Heart right ventricle (tissue), 16 donors: Measurements from ENCODE around the gene DENND4A. TPM values are rescaled to one million over a fixed set of nuclear protein-coding genes. Genes with fewer than 3 reads are reported as not detected.

Experiments used
- ATAC-seq, 8 donors: fragments of 200-7000 bp; cut with Tn5 transposase; one replicate each; pipeline ENCODE4 v1.9.1; 2020; ENCODE audit warnings: mild to moderate bottlenecking in 8 of 8, moderate library complexity in 8 of 8, moderate number of reproducible peaks in 1 of 8
- DNase-seq, 2 donors: peaks; one replicate each; pipeline ENCODE4 v3.0.0-alpha.2; 2020
- H3K27ac ChIP-seq, 10 donors: fragments of 200-600 bp; sonication (generic) in 2 of 10; one replicate each; pipeline versions ENCODE4 v1.5.0 to v1.8.0; 2020 to 2022; ENCODE audit warnings: mild to moderate bottlenecking in 3 of 10
- H3K27me3 ChIP-seq, 7 donors: fragments of 200-600 bp; one replicate each; pipeline ENCODE4 v1.8.0; 2021 to 2022; ENCODE audit warnings: mild to moderate bottlenecking in 2 of 7
- H3K36me3 ChIP-seq, 9 donors: fragments of 200-600 bp; sonication (generic) in 1 of 9; one replicate each; pipeline versions ENCODE4 v1.5.0 to v1.8.0; 2020 to 2022; ENCODE audit warnings: mild to moderate bottlenecking in 2 of 9
- H3K4me1 ChIP-seq, 9 donors: fragments of 200-600 bp; sonication (generic) in 1 of 9; one replicate each; pipeline versions ENCODE4 v1.5.0 to v1.8.0; 2020 to 2022; ENCODE audit warnings: mild to moderate bottlenecking in 4 of 9
- H3K4me3 ChIP-seq, 10 donors: fragments of 200-600 bp; sonication (generic) in 2 of 10; one replicate each; pipeline versions ENCODE4 v1.5.0 to v1.8.0; 2020 to 2022; ENCODE audit warnings: mild to moderate bottlenecking in 7 of 10, moderate library complexity in 2 of 10
- H3K9me3 ChIP-seq, 11 donors: fragments of 200-600 bp in 10 of 11; sonication (generic) in 2 of 11; one replicate each; pipeline versions ENCODE4 v1.5.0 to v1.8.0; 2013 to 2022; ENCODE audit warnings: mild to moderate bottlenecking in 2 of 11, control low read depth in 1 of 11, moderate library complexity in 1 of 11
- WGBS, 2 donors: extraction: QIAGEN DNeasy Blood & Tissue Kit; methylation state at CpG; one replicate each; pipeline ENCODE4 v1.1.7; 2013; ENCODE audit warnings: inconsistent platforms in 1 of 2; 5-methylcytosine and 5-hydroxymethylcytosine counted together
- intact Hi-C, 10 donors: fragments of 100-400 bp; cut with DNase I; formaldehyde crosslinking; loops; one replicate each; pipeline versions ENCODE4 v1.11.1 to v1.14.2; 2022
- polyA plus RNA-seq, 2 donors: library from polyadenylated mRNA; stranded (reverse); fragments of 200-250 nt; gene quantifications; one replicate each; pipeline ENCODE4 v1.2.3, GENCODE V29; 2013
- total RNA-seq, 10 donors: library from RNA; stranded (reverse); fragmentation: NEBNext Ultra II Directional in 3 of 10; extraction: Animal tissue kit (Norgen Biotek cat#: 25700) in 3 of 10; gene quantifications; one replicate each; pipeline versions ENCODE4 v1.2.1 to v1.2.4, GENCODE V29; 2021 to 2023
- TF ChIP-seq, protein P1 (sequence below), 9 donors: fragments of 200-600 bp; sonication (generic) in 2 of 9; IDR thresholded peaks; one replicate each; pipeline versions ENCODE4 v1.5.0 to v1.8.0; 2021 to 2022; ENCODE audit warnings: antibody characterized with exemption in 9 of 9, mild to moderate bottlenecking in 5 of 9, moderate library complexity in 1 of 9
- donor health status: Arrhythmogenic right ventricular cardiomyopathy.
- donor health status: ischemic (EF 13 %, LVEDD 7.1; RV severe dilation, severe dysfunction).
- donor health status: healthy with polysubstance abuse.
- donor health status: DM: no; HTN: yes; CAD: no.
- donor health status: DM: no; HTN: no; CAD: no.
- donor health status: ischemic (EF 25% LVEDD 6.9; RV normal size, moderate dysfunction).
- donor health status: ischemic (EF 25% LVEDD 5.7; RV mildly dilated, moderate dysfunction).
- donor health status: healthy.
- donor health status: DM: yes; HTN: yes; CAD: no.
- donor health status: Ischemic cardiomyopathy.
- donor health status: ischemic (EF 35%, LVEDD 5.7; RV mildly dilated, moderate dysfunction).
- donor health status: nonischemic (EF 11% LVEDD 7.7; RV severe dilation, severe dysfunction).
- donor health status: DM: yes; HTN: yes; CAD: no.
- donor health status: PGD.
- donor health status: ischemic (EF 29% LVEDD 5.4; RV normal size, mild dysfunction).
- donor health status: nonischemic (EF 23%, LVEDD 6.1; RV moderate dilation, normal function).

DENND4A gene
- total and polyA plus RNA-seq, 12 donors = 3.2 to 23.8 (median 15.5) TPM

DNA sequence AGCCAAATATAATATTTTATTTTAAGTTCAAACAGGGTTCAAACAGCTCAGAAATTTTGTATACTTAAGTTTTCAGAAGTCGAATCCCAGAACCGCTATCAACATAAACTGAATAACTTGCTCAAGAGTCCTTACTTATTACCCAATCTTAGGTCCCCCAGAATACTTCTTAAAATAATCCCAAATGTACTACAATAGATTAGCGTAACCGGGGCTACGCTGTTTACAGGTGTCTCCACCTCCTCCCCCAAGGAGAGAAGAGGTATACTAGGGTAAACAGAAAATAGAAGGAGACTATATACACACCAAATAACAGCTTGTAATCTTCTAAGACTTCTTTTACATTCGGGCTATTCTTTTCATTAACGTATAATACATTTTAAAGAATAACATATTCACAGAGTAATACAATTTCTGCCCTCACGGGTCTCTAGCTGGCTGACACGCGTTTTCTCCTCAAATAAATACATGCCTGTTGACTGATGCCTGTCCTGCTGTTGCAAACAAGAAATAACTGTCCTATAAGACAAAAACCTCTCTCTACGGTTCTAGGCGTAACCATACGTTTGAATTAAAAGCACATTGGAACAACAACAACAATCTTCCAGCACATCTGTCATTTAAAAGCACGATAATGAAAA is 1.3 kb downstream of the DENND4A start:
- intact Hi-C loops = loop anchor here in 5 of 10 donors (5.0 kb wide), 2 partner anchors 41 to 76 kb away; partner anchors contain the start of gene RAB11A (in 3 of the 5)
- peaks cover 0 to 55% (median 24%) of the 10 kb centered on the region in 9 donors for H3K4me1 ChIP-seq
- peak overlapping the region; percentile 73 to 97 (median 92) for H3K4me3 ChIP-seq
- ATAC-seq (no peak), DNase-seq (no peak)
- H3K9me3 ChIP-seq = no peaks in the 10 kb centered on the region
- TF ChIP-seq, protein P1, sequence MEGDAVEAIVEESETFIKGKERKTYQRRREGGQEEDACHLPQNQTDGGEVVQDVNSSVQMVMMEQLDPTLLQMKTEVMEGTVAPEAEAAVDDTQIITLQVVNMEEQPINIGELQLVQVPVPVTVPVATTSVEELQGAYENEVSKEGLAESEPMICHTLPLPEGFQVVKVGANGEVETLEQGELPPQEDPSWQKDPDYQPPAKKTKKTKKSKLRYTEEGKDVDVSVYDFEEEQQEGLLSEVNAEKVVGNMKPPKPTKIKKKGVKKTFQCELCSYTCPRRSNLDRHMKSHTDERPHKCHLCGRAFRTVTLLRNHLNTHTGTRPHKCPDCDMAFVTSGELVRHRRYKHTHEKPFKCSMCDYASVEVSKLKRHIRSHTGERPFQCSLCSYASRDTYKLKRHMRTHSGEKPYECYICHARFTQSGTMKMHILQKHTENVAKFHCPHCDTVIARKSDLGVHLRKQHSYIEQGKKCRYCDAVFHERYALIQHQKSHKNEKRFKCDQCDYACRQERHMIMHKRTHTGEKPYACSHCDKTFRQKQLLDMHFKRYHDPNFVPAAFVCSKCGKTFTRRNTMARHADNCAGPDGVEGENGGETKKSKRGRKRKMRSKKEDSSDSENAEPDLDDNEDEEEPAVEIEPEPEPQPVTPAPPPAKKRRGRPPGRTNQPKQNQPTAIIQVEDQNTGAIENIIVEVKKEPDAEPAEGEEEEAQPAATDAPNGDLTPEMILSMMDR (IDR thresholded peaks at IDR 0.05) = no peak
- H3K27ac ChIP-seq = peak overlapping the region in 9 of 10 donors; percentile 90 to 99 (median 97)
- H3K27me3 ChIP-seq = no peaks in the 10 kb centered on the region
- WGBS, 2 donors = 9 to 10% methylated on average over 14 of the region's 14 CpGs
- H3K36me3 ChIP-seq = no peaks in the 10 kb centered on the region

DNA sequence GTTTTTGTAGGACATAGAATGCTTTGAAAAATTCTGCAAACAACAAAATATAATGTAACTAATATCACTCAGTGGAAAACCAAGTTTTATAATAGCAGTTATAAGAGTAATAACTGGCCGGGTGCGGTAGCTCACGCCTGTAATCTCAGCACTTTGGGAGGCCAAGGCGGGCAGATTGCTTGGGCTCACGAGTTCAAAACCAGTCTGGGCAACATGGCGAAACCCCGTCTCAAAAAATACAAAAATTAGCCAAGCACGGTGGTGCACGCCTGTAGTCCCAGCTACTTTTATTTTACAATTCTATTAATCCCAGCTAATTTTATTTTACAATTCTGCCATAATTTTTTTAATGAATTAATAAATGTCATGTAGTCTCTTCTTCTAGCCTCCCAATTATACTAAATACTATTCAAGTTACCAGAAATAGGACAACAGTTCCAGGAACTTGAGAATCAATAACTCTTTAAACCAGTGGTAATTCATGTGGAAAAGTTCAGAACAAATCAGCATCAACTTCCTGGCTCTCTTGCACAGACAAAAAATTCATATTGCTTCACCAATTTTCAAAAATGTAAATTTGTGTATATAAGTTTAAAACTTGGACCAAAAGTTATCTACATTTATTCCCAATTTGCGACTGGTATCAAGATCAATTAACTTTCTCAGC is 2.2 kb downstream of the DENND4A start:
- whole genome bisulfite sequencing, 2 donors = 91 to 94% methylated on average over 10 of the region's 10 CpGs
- Histone ChIP-seq H3K36me3 (peaks cover 0 to 4% (median 0%) of the 10 kb centered on the region in 9 donors), H3K9me3 (no peaks in the 10 kb centered on the region), H3K27me3 (no peaks in the 10 kb centered on the region), H3K4me1 (peaks cover 0 to 55% (median 24%) of the 10 kb centered on the region in 9 donors), H3K4me3 (peak overlapping the region in 1 of 10 donors; percentile 94), H3K27ac (peak overlapping the region in 1 of 10 donors; percentile 99)
- ATAC-seq = no peak
- intact Hi-C loops = loop anchor here in 5 of 10 donors (5.0 kb wide), 2 partner anchors 42 to 77 kb away; partner anchors contain the start of gene RAB11A (in 3 of the 5)
- TF ChIP-seq, protein P1 (IDR thresholded peaks at IDR 0.05) = no peak
- DNase-seq = no peak

DNA sequence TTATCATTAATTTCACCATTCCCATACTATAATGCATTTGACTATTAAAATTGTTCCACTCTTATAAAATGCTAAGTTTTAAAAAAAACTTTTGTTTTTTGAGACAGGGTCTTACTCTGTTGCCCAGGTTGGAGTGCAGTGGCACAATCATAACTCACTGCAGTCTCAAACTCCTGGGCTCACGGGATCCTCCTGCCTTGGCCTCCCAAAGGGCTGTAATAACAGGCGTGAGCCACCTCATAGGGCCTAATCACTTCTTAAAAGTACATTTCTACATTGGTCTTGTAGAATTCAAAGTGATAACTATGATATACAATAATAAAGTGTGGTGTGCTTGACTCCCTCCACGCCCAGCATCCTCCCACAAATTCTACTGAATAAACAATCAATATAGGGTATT is 3.0 kb downstream of the DENND4A start:
- no peak overlapping the region for H3K27ac ChIP-seq
- no peaks in the 10 kb centered on the region for H3K9me3 ChIP-seq
- H3K27me3 ChIP-seq = no peaks in the 10 kb centered on the region
- ATAC-seq = no peak
- no peak for DNase-seq
- H3K4me1 ChIP-seq = peaks cover 0 to 55% (median 24%) of the 10 kb centered on the region in 9 donors
- peaks cover 0 to 7% (median 0%) of the 10 kb centered on the region in 9 donors for H3K36me3 ChIP-seq
- TF ChIP-seq, protein P1 (IDR thresholded peaks at IDR 0.05) = no peak
- H3K4me3 ChIP-seq = no peak overlapping the region
- intact Hi-C loops = no loop called here
- WGBS, 2 donors = 98% methylated on average over 3 of the region's 3 CpGs

DNA sequence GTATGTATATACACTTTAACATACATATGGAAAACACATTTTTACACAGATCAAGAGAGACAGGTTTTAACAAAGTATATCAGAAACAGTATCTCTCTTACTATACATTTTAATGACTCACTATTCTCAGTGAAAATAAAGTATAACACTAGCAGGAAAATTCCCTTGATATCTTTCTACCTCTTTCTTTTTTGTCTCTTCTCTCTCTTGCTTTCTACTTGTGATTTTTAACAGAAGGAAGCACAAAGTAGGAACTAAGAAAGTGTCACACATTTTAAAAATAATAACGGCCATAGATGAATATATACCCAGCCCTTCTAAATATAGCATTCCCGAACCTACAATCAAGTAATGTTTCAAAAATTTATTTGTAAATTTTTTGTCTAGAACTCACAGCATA is 4.8 kb downstream of the DENND4A start:
- peaks cover 0 to 7% (median 0%) of the 10 kb centered on the region in 9 donors for H3K36me3 ChIP-seq
- H3K4me1 ChIP-seq = peaks cover 0 to 57% (median 25%) of the 10 kb centered on the region in 9 donors
- 51 to 75% methylated on average over 2 of the region's 2 CpGs for WGBS, 2 donors
- peak overlapping the region in 1 of 10 donors; percentile 66 for H3K27ac ChIP-seq
- intact Hi-C loops = no loop called here
- no peak overlapping the region for H3K4me3 ChIP-seq
- TF ChIP-seq, protein P1 (IDR thresholded peaks at IDR 0.05) = no peak
- no peak for DNase-seq
- no peaks in the 10 kb centered on the region for H3K27me3 ChIP-seq
- no peaks in the 10 kb centered on the region for H3K9me3 ChIP-seq
- ATAC-seq = no peak
